GM23248 (cell line): ENCODE measurements around the gene MPHOSPH9.

Source experiments
- EZH2 ChIP-seq: fragments of 200-600 bp; sonication (generic); IDR thresholded peaks from 2 replicates; pipeline ENCODE4 v1.6.1; 2018; ENCODE audit warnings: antibody characterized with exemption, mild to moderate bottlenecking; ENCODE audit not compliant: insufficient read depth, poor library complexity, severe bottlenecking
- EZH2phosphoT487 ChIP-seq: fragments of 200-600 bp; sonication (generic); IDR thresholded peaks from 2 replicates; pipeline ENCODE4 v1.6.1; 2018; ENCODE audit warnings: antibody characterized with exemption, moderate library complexity, mild to moderate bottlenecking, low read depth; ENCODE audit not compliant: insufficient read depth

GRCh38 chr12:123278101-123278627, 45.2 kb upstream of the MPHOSPH9 start:
- TF ChIP-seq EZH2phosphoT487: no peak
- TF ChIP-seq EZH2: no peak
